GM12878 (cell line): ENCODE results near the gene CDX1. TPM values are rescaled to one million over a fixed set of nuclear protein-coding genes. Genes with fewer than 3 reads are reported as not detected.

Experiments
- CBX3 ChIP-seq: fragments of 200-600 bp; sonication (generic); IDR thresholded peaks from 2 replicates; pipeline ENCODE4 v1.6.1; 2016; ENCODE audit warnings: low read depth, borderline replicate concordance
- CREB1 ChIP-seq: IDR thresholded peaks from 2 replicates; pipeline ENCODE4 v1.6.1; 2012; ENCODE audit warnings: low read depth, mild to moderate bottlenecking, inconsistent platforms
- CUX1 ChIP-seq: IDR thresholded peaks from 2 replicates; pipeline ENCODE4 v1.6.1; 2012; ENCODE audit warnings: improper control_type of control experiment, low read depth, low read length; ENCODE audit not compliant: insufficient replicate concordance
- EED ChIP-seq: sonication (generic); IDR thresholded peaks from 2 replicates; pipeline ENCODE4 v1.6.1; 2016; ENCODE audit warnings: antibody characterized with exemption, low read depth
- GABPA ChIP-seq: IDR thresholded peaks from 2 replicates; pipeline ENCODE4 v1.6.1; 2014; ENCODE audit warnings: antibody characterized with exemption, low read depth, mild to moderate bottlenecking, inconsistent platforms
- IKZF2 ChIP-seq, 2 experiments: fragments of 450-650 bp; IDR thresholded peaks; 2 replicates each; pipeline ENCODE4 v1.6.1; 2017; ENCODE audit warnings: mild to moderate bottlenecking in 2 of 2, moderate library complexity in 2 of 2
- KAT2A ChIP-seq: conservative IDR thresholded peaks from 2 replicates; pipeline ENCODE4 v1.6.1; 2011; ENCODE audit warnings: low read depth, low read length; ENCODE audit not compliant: control insufficient read depth
- MEF2A ChIP-seq: IDR thresholded peaks from 2 replicates; pipeline ENCODE4 v1.6.1; 2011; ENCODE audit warnings: low read depth, mild to moderate bottlenecking, low read length, moderate library complexity; ENCODE audit not compliant: insufficient read depth
- MXI1 ChIP-seq: fragments of 150-350 bp; IDR thresholded peaks from 2 replicates; pipeline ENCODE4 v1.6.1; 2011; ENCODE audit warnings: low read depth, mild to moderate bottlenecking, inconsistent platforms, low read length, improper control_type of control experiment
- NFXL1 ChIP-seq: fragments of 450-650 bp; IDR thresholded peaks from 2 replicates; pipeline ENCODE4 v1.6.1; 2017; ENCODE audit warnings: antibody characterized with exemption, mild to moderate bottlenecking, borderline replicate concordance
- POLR2AphosphoS2 ChIP-seq: IDR thresholded peaks from 2 replicates; pipeline ENCODE4 v1.6.1; 2011; ENCODE audit warnings: low read depth, mild to moderate bottlenecking, low read length, improper control_type of control experiment, moderate library complexity
- RAD21 ChIP-seq: IDR thresholded peaks from 2 replicates; pipeline ENCODE4 v1.6.1; 2011; ENCODE audit warnings: mild to moderate bottlenecking, low read depth, low read length, moderate library complexity; ENCODE audit not compliant: insufficient read depth
- REST ChIP-seq: IDR thresholded peaks from 2 replicates; pipeline ENCODE4 v1.6.1; 2012; ENCODE audit warnings: mild to moderate bottlenecking, low read depth, low read length
- RUNX3 ChIP-seq: IDR thresholded peaks from 2 replicates; pipeline ENCODE4 v1.6.1; 2012; ENCODE audit warnings: low read length, inconsistent platforms
- SMAD5 ChIP-seq: IDR thresholded peaks from 2 replicates; pipeline ENCODE4 v1.6.1; 2016; ENCODE audit warnings: antibody characterized with exemption, low read depth
- SREBF1 ChIP-seq: IDR thresholded peaks from 2 replicates; pipeline ENCODE4 v1.6.1; 2012; ENCODE audit warnings: mild to moderate bottlenecking, low read length
- ZNF274 ChIP-seq: IDR thresholded peaks from one replicate; pipeline ENCODE4 v1.8.0; 2011; ENCODE audit not compliant: insufficient read length, insufficient read depth
- ZNF592 ChIP-seq: fragments of 450-650 bp; IDR thresholded peaks from 2 replicates; pipeline ENCODE4 v1.6.1; 2017; ENCODE audit warnings: mild to moderate bottlenecking, moderate library complexity
- polyA plus RNA-seq, 11 experiments: library from polyadenylated mRNA; depleted of rRNA in 4 of 11; unstranded in 6 of 11; stranded (reverse) in 5 of 11; fragments of >200 nt; fragmentation: Nextera tagmentation in 4 of 11; fragmentation: Illumina TruSeq in 1 of 11; extraction: Ambion mirVana in 4 of 11; extraction: Trizol in 1 of 11; gene quantifications; 1 replicate in 1 of 11; 2 replicates in 10 of 11; pipeline versions ENCODE4 v1.2.1 to v1.2.3, GENCODE V29; 2011 to 2016; ENCODE audit warnings: inconsistent platforms in 2 of 11, missing spikeins in 2 of 11, low read depth in 1 of 11
- total RNA-seq, 4 experiments: library from RNA; depleted of rRNA in 3 of 4; stranded (reverse); fragments of >200 nt in 3 of 4; fragmentation: Illumina TruSeq in 1 of 4; extraction: Trizol in 1 of 4; gene quantifications; 2 replicates each; pipeline versions ENCODE4 v1.2.1 to v1.2.3, GENCODE V29; 2013 to 2021

CDX1 gene
- total and polyA plus RNA-seq, 10 of the 15 experiments (the other 5 are each of a cell fraction or from before 2014, with no cell fraction given): not detected

GRCh38 chr5:150129813-150130492 lies 36.6 kb upstream of the CDX1 start (continued):
- TF ChIP-seq MXI1 (no peak), GABPA (no peak), SREBF1 (no peak), CREB1 (0 out of 2 replicates have a peak, but pooled peaks have one; percentile 15), SMAD5 (no peak), EED (no peak), CBX3 (no peak), NFXL1 (no peak), KAT2A (no peak), RAD21 (peak; percentile 92), ZNF274 (no peak), POLR2AphosphoS2 (no peak), REST (no peak), RUNX3 (no peak), IKZF2 (IDR thresholded peaks at IDR 0.05) (no peak), MEF2A (no peak), ZNF592 (0 out of 2 replicates have a peak, but pooled peaks have one; percentile 58), CUX1 (no peak)
